Prostate gland (tissue), 2 donors: ENCODE data around the gene FARS2.

Experiments used
- POLR2A ChIP-seq: fragments of 450-650 bp; IDR thresholded peaks from one replicate; pipeline ENCODE4 v1.6.1; 2016; ENCODE audit warnings: antibody characterized with exemption, mild to moderate bottlenecking
- POLR2AphosphoS5 ChIP-seq: sonication (generic); formaldehyde crosslinking; IDR thresholded peaks from one replicate; pipeline ENCODE4 v1.6.1; 2017; ENCODE audit warnings: antibody characterized with exemption
- TF ChIP-seq, protein P1 (sequence below), 4 experiments: fragments of 200-600 bp in 2 of 4; fragments of 450-650 bp in 2 of 4; sonication (generic) in 2 of 4; IDR thresholded peaks; 1 replicate in 3 of 4; 2 replicates in 1 of 4; pipeline ENCODE4 v1.5.1; 2016 to 2019; ENCODE audit warnings: antibody characterized with exemption in 4 of 4, mild to moderate bottlenecking in 2 of 4, moderate library complexity in 2 of 4

DNA sequence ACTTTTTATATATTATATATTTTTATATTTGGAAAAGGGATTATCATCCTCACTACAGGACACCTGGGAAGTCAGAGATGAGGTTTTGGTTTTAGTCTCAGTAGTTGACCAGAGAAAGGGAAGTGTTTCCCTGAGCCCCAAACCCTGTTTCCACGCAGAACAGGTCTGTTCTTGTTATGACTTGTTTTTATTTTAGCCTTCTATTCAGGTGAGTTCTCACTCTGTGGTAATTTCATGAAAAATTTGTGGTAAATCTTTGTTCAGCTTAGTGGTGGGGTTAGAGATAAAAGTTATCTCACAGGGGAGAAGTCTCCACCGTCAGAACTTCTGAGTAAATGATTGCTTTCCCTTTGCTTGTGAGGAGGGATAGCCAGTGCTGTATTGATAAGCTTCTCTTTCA lies 224.9 kb downstream of the FARS2 start:
- no peak for TF ChIP-seq POLR2AphosphoS5
- TF ChIP-seq, protein P1, sequence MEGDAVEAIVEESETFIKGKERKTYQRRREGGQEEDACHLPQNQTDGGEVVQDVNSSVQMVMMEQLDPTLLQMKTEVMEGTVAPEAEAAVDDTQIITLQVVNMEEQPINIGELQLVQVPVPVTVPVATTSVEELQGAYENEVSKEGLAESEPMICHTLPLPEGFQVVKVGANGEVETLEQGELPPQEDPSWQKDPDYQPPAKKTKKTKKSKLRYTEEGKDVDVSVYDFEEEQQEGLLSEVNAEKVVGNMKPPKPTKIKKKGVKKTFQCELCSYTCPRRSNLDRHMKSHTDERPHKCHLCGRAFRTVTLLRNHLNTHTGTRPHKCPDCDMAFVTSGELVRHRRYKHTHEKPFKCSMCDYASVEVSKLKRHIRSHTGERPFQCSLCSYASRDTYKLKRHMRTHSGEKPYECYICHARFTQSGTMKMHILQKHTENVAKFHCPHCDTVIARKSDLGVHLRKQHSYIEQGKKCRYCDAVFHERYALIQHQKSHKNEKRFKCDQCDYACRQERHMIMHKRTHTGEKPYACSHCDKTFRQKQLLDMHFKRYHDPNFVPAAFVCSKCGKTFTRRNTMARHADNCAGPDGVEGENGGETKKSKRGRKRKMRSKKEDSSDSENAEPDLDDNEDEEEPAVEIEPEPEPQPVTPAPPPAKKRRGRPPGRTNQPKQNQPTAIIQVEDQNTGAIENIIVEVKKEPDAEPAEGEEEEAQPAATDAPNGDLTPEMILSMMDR (IDR thresholded peaks at IDR 0.05): no peak
- no peak for TF ChIP-seq POLR2A
